Sigmoid colon (tissue), 7 donors: ENCODE results near the gene RPL19. TPM values are rescaled to one million over a fixed set of nuclear protein-coding genes. Genes with fewer than 3 reads are reported as not detected.

ENCODE experiments used
- DNase-seq: peaks from one replicate; pipeline ENCODE4 v3.0.0-alpha.2; 2019
- H3K27ac ChIP-seq, 4 donors: fragments of 200-600 bp; sonication (generic); one replicate each; pipeline ENCODE4 v1.5.1; 2016 to 2019; ENCODE audit warnings: mild to moderate bottlenecking in 1 of 4
- H3K27me3 ChIP-seq, 3 donors: fragments of 200-600 bp; sonication (generic); one replicate each; pipeline ENCODE4 v1.5.1; 2019; ENCODE audit warnings: mild to moderate bottlenecking in 1 of 3
- H3K36me3 ChIP-seq, 4 donors: fragments of 200-600 bp; sonication (generic); one replicate each; pipeline ENCODE4 v1.5.1; 2016 to 2019
- H3K4me1 ChIP-seq, 4 donors: fragments of 200-600 bp; sonication (generic); one replicate each; pipeline ENCODE4 v1.5.1; 2017 to 2019
- H3K4me3 ChIP-seq, 4 donors: fragments of 200-600 bp; sonication (generic); one replicate each; pipeline ENCODE4 v1.5.1; 2017 to 2019; ENCODE audit warnings: mild to moderate bottlenecking in 2 of 4, moderate library complexity in 1 of 4
- H3K9me3 ChIP-seq, 4 donors: fragments of 200-600 bp in 3 of 4; sonication (generic) in 3 of 4; one replicate each; pipeline versions ENCODE4 v1.5.1 to v1.6.1; 2013 to 2019
- EP300 ChIP-seq, 4 donors: sonication (generic); formaldehyde crosslinking; IDR thresholded peaks; one replicate each; pipeline ENCODE4 v1.6.1; 2017; ENCODE audit warnings: antibody characterized with exemption in 4 of 4
- POLR2A ChIP-seq, 2 donors: fragments of 450-650 bp; IDR thresholded peaks; one replicate each; pipeline ENCODE4 v1.6.1; 2016; ENCODE audit warnings: antibody characterized with exemption in 2 of 2, mild to moderate bottlenecking in 2 of 2, moderate library complexity in 2 of 2
- POLR2AphosphoS5 ChIP-seq, 4 donors: sonication (generic); formaldehyde crosslinking; IDR thresholded peaks; one replicate each; pipeline ENCODE4 v1.6.1; 2017; ENCODE audit warnings: antibody characterized with exemption in 4 of 4
- whole genome bisulfite sequencing, 2 donors: extraction: QIAGEN DNeasy Blood & Tissue Kit; methylation state at CpG; one replicate each; pipeline ENCODE4 v1.1.7; 2013; 5-methylcytosine and 5-hydroxymethylcytosine counted together
- intact Hi-C: fragments of 100-400 bp; cut with DNase I; formaldehyde crosslinking; loops from one replicate; pipeline ENCODE4 v1.15.1; 2023
- polyA plus RNA-seq, 3 donors: library from polyadenylated mRNA; stranded (reverse); fragments of 200-250 nt; gene quantifications; one replicate each; pipeline ENCODE4 v1.2.3, GENCODE V29; 2013
- total RNA-seq, 4 donors: library from RNA; depleted of rRNA; stranded (reverse); fragments of >200 nt; gene quantifications; one replicate each; pipeline ENCODE4 v1.1.0, GENCODE V29; 2016
- TF ChIP-seq, protein P1 (sequence below), 4 experiments: fragments of 450-650 bp in 3 of 4; fragments of 200-600 bp in 1 of 4; IDR thresholded peaks; one replicate each; pipeline ENCODE4 v1.5.1; 2016 to 2019; ENCODE audit warnings: antibody characterized with exemption in 4 of 4, mild to moderate bottlenecking in 3 of 4, moderate library complexity in 2 of 4
- donor health status: healthy with polysubstance abuse.
- donor health status: Bipolar disorder and iron deficiency.
- donor health status: healthy.

RPL19 gene
- total and polyA plus RNA-seq, 7 donors: 2,689 to 4,685 (median 3,919) TPM

DNA sequence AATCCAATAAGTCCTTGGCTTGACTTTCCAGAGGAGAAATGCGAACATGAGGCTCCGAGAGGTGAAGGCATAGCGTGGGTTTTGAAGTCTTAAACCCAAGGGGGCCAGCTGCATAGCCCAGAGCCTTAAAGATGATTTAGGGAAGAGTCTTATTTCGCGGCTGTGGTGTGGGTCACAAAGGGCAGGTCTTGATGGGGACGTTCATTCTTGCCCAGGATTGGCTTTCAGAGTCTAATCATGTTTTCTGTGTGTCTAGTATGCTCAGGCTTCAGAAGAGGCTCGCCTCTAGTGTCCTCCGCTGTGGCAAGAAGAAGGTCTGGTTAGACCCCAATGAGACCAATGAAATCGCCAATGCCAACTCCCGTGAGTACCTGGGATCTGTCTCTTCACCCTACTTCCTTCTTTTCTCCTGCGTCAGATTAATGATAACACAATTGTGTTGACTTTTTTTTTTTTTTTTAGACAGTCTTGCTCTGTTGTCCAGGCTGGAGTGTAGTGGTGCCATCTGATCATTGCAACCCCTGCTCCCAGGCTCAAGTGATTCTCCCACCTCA, 951 bp downstream of the RPL19 start:
- WGBS, 2 donors: 12 to 29% methylated on average over 11 of the region's 11 CpGs
- Histone ChIP-seq H3K4me3 (peak overlapping the region; percentile 82 to 96 (median 88)), H3K4me1 (peaks cover 0 to 52% (median 42%) of the 10 kb centered on the region in 4 donors), H3K27me3 (no peaks in the 10 kb centered on the region), H3K27ac (peak overlapping the region; percentile 91 to 99 (median 94)), H3K9me3 (no peaks in the 10 kb centered on the region), H3K36me3 (peaks cover 26 to 43% (median 41%) of the 10 kb centered on the region in 4 donors)
- intact Hi-C loops: loop anchor here (10.0 kb wide), 1 partner anchor 554 kb away; no protein-coding TSS in a partner anchor
- no peak for DNase-seq
- no peak for TF ChIP-seq POLR2A (IDR thresholded peaks at IDR 0.05)
- TF ChIP-seq POLR2AphosphoS5 (IDR thresholded peaks at IDR 0.05): no peak
- no peak for TF ChIP-seq EP300 (IDR thresholded peaks at IDR 0.05)
- TF ChIP-seq, protein P1, sequence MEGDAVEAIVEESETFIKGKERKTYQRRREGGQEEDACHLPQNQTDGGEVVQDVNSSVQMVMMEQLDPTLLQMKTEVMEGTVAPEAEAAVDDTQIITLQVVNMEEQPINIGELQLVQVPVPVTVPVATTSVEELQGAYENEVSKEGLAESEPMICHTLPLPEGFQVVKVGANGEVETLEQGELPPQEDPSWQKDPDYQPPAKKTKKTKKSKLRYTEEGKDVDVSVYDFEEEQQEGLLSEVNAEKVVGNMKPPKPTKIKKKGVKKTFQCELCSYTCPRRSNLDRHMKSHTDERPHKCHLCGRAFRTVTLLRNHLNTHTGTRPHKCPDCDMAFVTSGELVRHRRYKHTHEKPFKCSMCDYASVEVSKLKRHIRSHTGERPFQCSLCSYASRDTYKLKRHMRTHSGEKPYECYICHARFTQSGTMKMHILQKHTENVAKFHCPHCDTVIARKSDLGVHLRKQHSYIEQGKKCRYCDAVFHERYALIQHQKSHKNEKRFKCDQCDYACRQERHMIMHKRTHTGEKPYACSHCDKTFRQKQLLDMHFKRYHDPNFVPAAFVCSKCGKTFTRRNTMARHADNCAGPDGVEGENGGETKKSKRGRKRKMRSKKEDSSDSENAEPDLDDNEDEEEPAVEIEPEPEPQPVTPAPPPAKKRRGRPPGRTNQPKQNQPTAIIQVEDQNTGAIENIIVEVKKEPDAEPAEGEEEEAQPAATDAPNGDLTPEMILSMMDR (IDR thresholded peaks at IDR 0.05): no peak

DNA sequence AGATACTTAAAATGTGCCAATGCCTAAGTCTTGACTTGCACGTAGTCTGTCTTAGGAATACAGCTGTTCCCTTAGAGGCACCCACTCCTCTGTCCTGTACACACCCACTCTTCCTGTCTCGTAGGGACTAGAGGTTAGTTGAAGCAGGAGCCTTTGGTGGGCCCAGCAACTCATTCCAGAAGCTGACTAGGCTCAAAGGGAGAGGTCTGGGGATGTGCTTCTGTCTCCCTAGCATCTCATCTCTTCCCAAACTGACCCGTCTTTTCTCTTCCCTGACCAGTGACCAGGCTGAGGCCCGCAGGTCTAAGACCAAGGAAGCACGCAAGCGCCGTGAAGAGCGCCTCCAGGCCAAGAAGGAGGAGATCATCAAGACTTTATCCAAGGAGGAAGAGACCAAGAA, 4.2 kb downstream of the RPL19 start:
- H3K4me1 ChIP-seq: peaks cover 0 to 37% (median 31%) of the 10 kb centered on the region in 4 donors
- WGBS, 2 donors: 84 to 88% methylated on average over 8 of the region's 8 CpGs
- no peak overlapping the region for H3K27ac ChIP-seq
- H3K9me3 ChIP-seq: no peaks in the 10 kb centered on the region
- no peak overlapping the region for H3K4me3 ChIP-seq
- TF ChIP-seq, protein P1 (IDR thresholded peaks at IDR 0.05): no peak
- TF ChIP-seq POLR2AphosphoS5 (IDR thresholded peaks at IDR 0.05): no peak
- TF ChIP-seq POLR2A (IDR thresholded peaks at IDR 0.05): no peak
- no peak for TF ChIP-seq EP300 (IDR thresholded peaks at IDR 0.05)
- H3K27me3 ChIP-seq: no peaks in the 10 kb centered on the region
- no peak for DNase-seq
- intact Hi-C loops: loop anchor here (10.0 kb wide), 1 partner anchor 551 kb away; no protein-coding TSS in a partner anchor
- H3K36me3 ChIP-seq: peaks cover 26 to 43% (median 41%) of the 10 kb centered on the region in 4 donors

DNA sequence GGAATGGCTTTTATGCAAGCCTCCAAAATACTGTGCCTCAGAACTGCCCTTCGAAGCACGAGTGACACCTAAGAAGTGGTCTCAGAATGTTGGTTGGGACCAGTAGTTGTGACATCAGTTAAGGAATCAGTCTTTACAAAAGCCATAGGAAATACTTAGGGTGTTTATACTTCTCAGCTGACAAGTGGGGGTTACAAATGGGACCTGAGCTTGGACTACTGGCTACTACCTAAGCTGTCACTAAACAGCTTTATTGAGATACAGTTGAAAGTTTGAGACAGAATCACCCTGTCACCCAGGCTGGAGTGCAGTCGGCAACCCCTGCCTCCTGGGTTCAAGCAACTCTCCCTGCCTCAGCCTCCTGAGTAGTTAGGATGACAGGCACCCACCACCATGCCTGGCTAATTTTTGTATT, 5.0 kb downstream of the RPL19 start:
- no peak for TF ChIP-seq POLR2A (IDR thresholded peaks at IDR 0.05)
- TF ChIP-seq POLR2AphosphoS5 (IDR thresholded peaks at IDR 0.05): no peak
- no peak for TF ChIP-seq EP300 (IDR thresholded peaks at IDR 0.05)
- TF ChIP-seq, protein P1 (IDR thresholded peaks at IDR 0.05): no peak
- 74 to 90% methylated on average over 3 of the region's 3 CpGs for WGBS, 2 donors
- no peak overlapping the region for H3K27ac ChIP-seq
- peaks cover 0 to 1% (median 0%) of the 10 kb centered on the region in 3 donors for H3K27me3 ChIP-seq
- DNase-seq: no peak
- intact Hi-C loops: loop anchor here (10.0 kb wide), 1 partner anchor 550 kb away; no protein-coding TSS in a partner anchor
- peaks cover 26 to 43% (median 41%) of the 10 kb centered on the region in 4 donors for H3K36me3 ChIP-seq
- H3K4me3 ChIP-seq: no peak overlapping the region
- no peaks in the 10 kb centered on the region for H3K9me3 ChIP-seq
- H3K4me1 ChIP-seq: peaks cover 0 to 42% (median 36%) of the 10 kb centered on the region in 4 donors

DNA sequence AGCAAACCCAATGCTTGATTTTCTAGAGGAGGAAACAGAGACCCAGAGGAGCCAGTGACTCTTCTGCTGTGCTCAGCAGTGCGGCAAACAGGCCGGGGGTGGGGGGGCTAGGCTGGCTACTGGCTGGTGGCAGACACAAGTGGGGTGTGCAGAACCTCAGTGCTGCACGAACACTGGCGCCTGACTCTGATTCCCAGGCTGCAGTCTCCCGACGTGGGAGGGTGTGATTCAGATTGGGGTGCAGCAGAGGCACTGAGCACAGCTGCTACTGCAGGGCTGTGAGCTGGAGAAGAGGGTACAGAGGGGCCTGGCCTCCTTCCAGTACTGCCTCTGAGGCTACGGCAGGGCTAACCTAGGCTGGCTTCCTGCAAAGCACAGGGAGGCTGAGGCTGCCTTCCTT, 8.1 kb downstream of the RPL19 start:
- intact Hi-C loops: loop anchor here (10.0 kb wide), 1 partner anchor 547 kb away; no protein-coding TSS in a partner anchor

More for the DNA sequence above, 8.1 kb downstream of the RPL19 start:
- H3K36me3 ChIP-seq: peaks cover 12 to 22% (median 21%) of the 10 kb centered on the region in 4 donors
- no peaks in the 10 kb centered on the region for H3K9me3 ChIP-seq
- peak overlapping the region in 1 of 4 donors; percentile 47 for H3K27ac ChIP-seq
- DNase-seq: no peak
- no peak overlapping the region for H3K4me3 ChIP-seq
- H3K27me3 ChIP-seq: peaks cover 0 to 4% (median 0%) of the 10 kb centered on the region in 3 donors
- H3K4me1 ChIP-seq: peaks cover 0 to 25% (median 23%) of the 10 kb centered on the region in 4 donors
- TF ChIP-seq POLR2A (IDR thresholded peaks at IDR 0.05) (no peak), POLR2AphosphoS5 (IDR thresholded peaks at IDR 0.05) (no peak), EP300 (IDR thresholded peaks at IDR 0.05) (no peak)
- TF ChIP-seq, protein P1 (IDR thresholded peaks at IDR 0.05): no peak
- WGBS, 2 donors: 46 to 53% methylated on average over 7 of the region's 7 CpGs
